ENCODE data around the gene FADD. TPM values are rescaled to one million over a fixed set of nuclear protein-coding genes. Genes with fewer than 3 reads are reported as not detected.
A peak's percentile ranks its signal among the peaks of the same experiment; 100 is the strongest.
"Not testable (repeated sequence)": the region's sequence is repeated elsewhere in the genome, so short reads cannot be mapped to it uniquely, and the experiment has no call there.

FADD gene
- polyA plus RNA-seq, 1 donor (not counting 4 experiments of a cell fraction or from before 2014, with no cell fraction given) = 33.7 TPM

DNA sequence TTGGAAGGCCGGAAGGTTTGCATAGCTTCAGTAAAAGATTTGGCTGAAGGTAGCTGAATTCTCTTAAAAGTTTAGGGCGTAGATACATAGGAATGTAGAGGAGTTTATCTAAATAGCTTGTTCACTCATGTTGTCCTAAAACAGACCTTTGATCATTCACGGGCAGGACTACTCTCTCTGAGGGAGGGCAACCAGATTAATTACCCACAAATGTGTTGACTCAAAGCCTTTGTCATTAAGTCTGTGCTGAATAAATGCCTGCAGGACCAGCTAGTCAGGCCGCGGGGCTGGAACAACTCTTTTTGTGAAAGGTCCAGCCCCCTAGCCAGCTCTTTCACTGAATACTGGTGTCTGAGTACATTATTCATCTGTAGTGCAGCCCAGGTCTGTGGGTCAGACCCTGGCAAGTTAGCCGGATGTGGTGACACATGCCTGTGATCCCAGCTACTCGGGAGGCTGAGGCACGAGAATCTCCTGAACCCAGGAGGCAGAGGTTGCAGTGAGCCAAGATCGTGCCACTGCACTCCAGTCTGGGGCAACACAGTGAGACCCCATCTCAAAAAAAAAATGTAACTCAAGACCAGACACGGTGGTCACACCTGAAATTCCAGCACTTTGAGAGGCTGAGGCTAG, 2.8 kb upstream of the FADD start:
- no peak overlapping the region for H3K4me2 ChIP-seq (ENCODE audit: control insufficient read depth, extremely low read depth, insufficient read depth, low read depth, low read length)
- no peak overlapping the region for H3K4me3 ChIP-seq (ENCODE audit: control insufficient read depth in 2 of 3, extremely low read depth in 1 of 3, insufficient read depth in 2 of 3, low read depth in 1 of 3, low read length in 3 of 3)
- H3K9me1 ChIP-seq (ENCODE audit: control insufficient read depth, extremely low read depth, insufficient read depth, low read length) = peaks cover 2% of the 10 kb centered on the region
- H3K9ac ChIP-seq (ENCODE audit: control insufficient read depth, extremely low read depth, insufficient read depth, low read length) = no peak overlapping the region
- TF ChIP-seq EZH2 (IDR thresholded peaks at IDR 0.05; ENCODE audit: low read length) = no peak
- TF ChIP-seq, protein P1, sequence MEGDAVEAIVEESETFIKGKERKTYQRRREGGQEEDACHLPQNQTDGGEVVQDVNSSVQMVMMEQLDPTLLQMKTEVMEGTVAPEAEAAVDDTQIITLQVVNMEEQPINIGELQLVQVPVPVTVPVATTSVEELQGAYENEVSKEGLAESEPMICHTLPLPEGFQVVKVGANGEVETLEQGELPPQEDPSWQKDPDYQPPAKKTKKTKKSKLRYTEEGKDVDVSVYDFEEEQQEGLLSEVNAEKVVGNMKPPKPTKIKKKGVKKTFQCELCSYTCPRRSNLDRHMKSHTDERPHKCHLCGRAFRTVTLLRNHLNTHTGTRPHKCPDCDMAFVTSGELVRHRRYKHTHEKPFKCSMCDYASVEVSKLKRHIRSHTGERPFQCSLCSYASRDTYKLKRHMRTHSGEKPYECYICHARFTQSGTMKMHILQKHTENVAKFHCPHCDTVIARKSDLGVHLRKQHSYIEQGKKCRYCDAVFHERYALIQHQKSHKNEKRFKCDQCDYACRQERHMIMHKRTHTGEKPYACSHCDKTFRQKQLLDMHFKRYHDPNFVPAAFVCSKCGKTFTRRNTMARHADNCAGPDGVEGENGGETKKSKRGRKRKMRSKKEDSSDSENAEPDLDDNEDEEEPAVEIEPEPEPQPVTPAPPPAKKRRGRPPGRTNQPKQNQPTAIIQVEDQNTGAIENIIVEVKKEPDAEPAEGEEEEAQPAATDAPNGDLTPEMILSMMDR (optimal IDR thresholded peaks at IDR 0.05 in 1 of 3, IDR thresholded peaks at IDR 0.05 in 1 of 3, conservative IDR thresholded peaks at IDR 0.05 in 1 of 3; ENCODE audit: extremely low read depth in 1 of 3, insufficient read depth in 2 of 3, low read length in 3 of 3) = no peak
- no peaks in the 10 kb centered on the region for H3K9me3 ChIP-seq (ENCODE audit: control insufficient read depth, low read depth, low read length)
- peaks cover 5% of the 10 kb centered on the region for H4K20me1 ChIP-seq (ENCODE audit: control insufficient read depth, extremely low read depth, insufficient read depth, low read length)
- peaks cover 0 to 8% of the 10 kb centered on the region in 2 experiments for H3K36me3 ChIP-seq (ENCODE audit: control insufficient read depth in 2 of 2, extremely low read depth in 1 of 2, insufficient read depth in 2 of 2, low read length in 2 of 2)
- peaks cover 14% of the 10 kb centered on the region for H3K79me2 ChIP-seq (ENCODE audit: control insufficient read depth, insufficient read depth, low read length)
- H3K27me3 ChIP-seq (ENCODE audit: control insufficient read depth, extremely low read depth, insufficient read depth, low read length) = no peaks in the 10 kb centered on the region
- FAIRE-seq (no peak), DNase-seq (ENCODE audit: low read depth, low spot score) (peak; percentile 32)
- H2AFZ ChIP-seq (ENCODE audit: control insufficient read depth, low read length) = no peak overlapping the region
- dilution Hi-C loops (cut with MboI; ENCODE audit: extremely low pct_ligation_motif_present, low sequenced_read_pairs) = no loop called here
- H3K4me1 ChIP-seq (ENCODE audit: control insufficient read depth, extremely low read depth, insufficient read depth, low read length) = peaks cover 25% of the 10 kb centered on the region
- H3K27ac ChIP-seq (ENCODE audit: control insufficient read depth, insufficient read depth, low read length) = no peak overlapping the region

DNA sequence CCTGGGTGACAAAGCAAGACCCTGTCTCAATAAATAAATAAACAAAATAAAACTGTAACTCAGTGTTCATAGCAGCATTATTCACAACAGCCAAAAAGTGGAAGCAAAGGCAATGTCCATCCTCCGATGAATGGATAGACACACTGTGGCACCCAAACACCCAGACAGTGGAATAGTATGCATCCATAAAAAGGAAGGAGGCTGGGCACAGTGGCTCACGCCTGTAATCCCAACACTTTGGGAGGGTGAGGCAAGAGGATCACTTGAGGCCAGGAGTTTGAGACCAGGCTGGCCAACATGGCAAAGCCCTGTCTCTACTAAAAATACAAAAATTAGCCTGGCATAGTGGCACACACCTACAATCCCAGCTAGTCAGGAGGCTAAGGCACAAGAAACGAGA, 2.0 kb upstream of the FADD start:
- dilution Hi-C loops (cut with MboI; ENCODE audit: extremely low pct_ligation_motif_present, low sequenced_read_pairs); H3K4me2 ChIP-seq (ENCODE audit: control insufficient read depth, extremely low read depth, insufficient read depth, low read depth, low read length); H3K9me1 ChIP-seq (ENCODE audit: control insufficient read depth, extremely low read depth, insufficient read depth, low read length); H3K27ac ChIP-seq (ENCODE audit: control insufficient read depth, insufficient read depth, low read length); H2AFZ ChIP-seq (ENCODE audit: control insufficient read depth, low read length); H3K9me3 ChIP-seq (ENCODE audit: control insufficient read depth, low read depth, low read length); H3K9ac ChIP-seq (ENCODE audit: control insufficient read depth, extremely low read depth, insufficient read depth, low read length); FAIRE-seq; H3K4me3 ChIP-seq (ENCODE audit: control insufficient read depth in 2 of 3, extremely low read depth in 1 of 3, insufficient read depth in 2 of 3, low read depth in 1 of 3, low read length in 3 of 3); DNase-seq (ENCODE audit: low read depth, low spot score); H3K27me3 ChIP-seq (ENCODE audit: control insufficient read depth, extremely low read depth, insufficient read depth, low read length): not testable (repeated sequence)
- peaks cover 2 to 15% of the 10 kb centered on the region in 2 experiments for H3K36me3 ChIP-seq (ENCODE audit: control insufficient read depth in 2 of 2, extremely low read depth in 1 of 2, insufficient read depth in 2 of 2, low read length in 2 of 2)
- peaks cover 22% of the 10 kb centered on the region for H3K79me2 ChIP-seq (ENCODE audit: control insufficient read depth, insufficient read depth, low read length)
- H4K20me1 ChIP-seq (ENCODE audit: control insufficient read depth, extremely low read depth, insufficient read depth, low read length) = peaks cover 13% of the 10 kb centered on the region
- H3K4me1 ChIP-seq (ENCODE audit: control insufficient read depth, extremely low read depth, insufficient read depth, low read length) = peaks cover 21% of the 10 kb centered on the region

Data from keratinocyte (primary cell).